Stimulated activated naive CD8-positive, alpha-beta T cell treated with anti-CD3 and anti-CD28 coated beads, Interleukin-15, Interleukin-2, amounts not matched to agents 100 U/mL and 50 U/mL, for 24 hours (primary cell): ENCODE data around the gene DMRTA2.

Experiments
- ATAC-seq: fragments of 150-1000 bp; cut with Tn5 transposase; one replicate; pipeline ENCODE4 v1.10.0; 2021
- DNase-seq: peaks from one replicate; pipeline ENCODE4 v3.0.0; 2021

The DMRTA2 gene

DNA sequence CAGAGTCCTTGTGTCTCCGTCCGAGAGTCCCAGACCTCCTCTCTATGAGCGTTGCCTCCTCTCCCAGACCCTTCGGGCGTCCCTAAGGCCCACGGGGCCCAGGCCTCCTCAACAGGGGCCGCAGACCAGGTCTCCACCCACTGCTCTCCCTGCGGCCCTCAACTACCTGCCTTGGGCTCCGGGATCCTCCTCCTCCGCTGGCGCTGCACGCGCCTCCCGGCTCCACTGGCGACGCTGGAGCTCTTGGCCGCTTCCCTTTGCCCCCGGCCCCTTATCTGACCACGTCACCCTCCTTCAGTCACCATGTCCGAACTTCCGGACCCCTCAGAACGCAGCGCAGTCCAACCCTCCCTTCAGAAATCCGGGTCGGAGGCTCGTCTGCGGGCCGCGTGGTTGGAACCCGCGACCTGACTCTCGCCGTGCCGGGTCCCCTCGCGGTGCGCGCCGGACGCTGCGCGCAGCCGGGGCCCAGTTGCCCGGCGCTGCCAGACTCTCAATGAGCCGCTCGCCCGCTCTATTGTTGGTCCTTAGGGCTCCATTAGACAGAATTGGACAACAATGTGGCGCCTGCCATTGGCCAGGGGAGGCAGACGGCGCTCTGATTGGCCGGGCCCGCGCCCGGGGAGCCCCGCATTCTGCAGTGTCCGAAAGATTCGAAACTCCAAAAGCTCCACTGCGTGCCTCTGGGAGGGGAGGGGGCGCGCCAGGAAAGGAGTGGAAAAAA lies at the start of gene DMRTA2:
TSS of gene DMRTA2 (minus strand) at position 498 of the 724 bp plus-strand sequence. CDS start 1,907 bp downstream, outside the sequence.
- ATAC-seq (no peak), DNase-seq (peak; percentile 11)

DNA sequence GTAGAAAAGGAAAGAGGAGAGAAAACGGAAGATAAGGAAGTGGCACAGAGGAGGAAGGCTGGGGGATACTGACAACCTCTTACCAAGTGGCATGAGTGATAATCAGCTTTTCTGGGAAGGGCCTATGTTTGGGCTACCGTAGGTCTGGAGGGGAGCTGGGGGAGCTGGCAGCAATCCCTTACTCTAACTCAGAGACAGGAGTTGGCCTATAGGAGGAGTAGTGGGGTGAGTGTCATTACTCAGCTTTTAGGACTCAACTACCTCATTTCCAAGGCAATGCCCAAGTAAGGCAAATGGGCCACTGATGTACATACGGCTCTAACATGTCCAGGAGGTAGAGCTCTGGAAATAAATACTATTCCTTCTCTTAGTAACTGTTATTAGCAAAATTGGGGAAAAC lies 48.7 kb upstream of the DMRTA2 start:
- no peak for DNase-seq
- no peak for ATAC-seq

DNA sequence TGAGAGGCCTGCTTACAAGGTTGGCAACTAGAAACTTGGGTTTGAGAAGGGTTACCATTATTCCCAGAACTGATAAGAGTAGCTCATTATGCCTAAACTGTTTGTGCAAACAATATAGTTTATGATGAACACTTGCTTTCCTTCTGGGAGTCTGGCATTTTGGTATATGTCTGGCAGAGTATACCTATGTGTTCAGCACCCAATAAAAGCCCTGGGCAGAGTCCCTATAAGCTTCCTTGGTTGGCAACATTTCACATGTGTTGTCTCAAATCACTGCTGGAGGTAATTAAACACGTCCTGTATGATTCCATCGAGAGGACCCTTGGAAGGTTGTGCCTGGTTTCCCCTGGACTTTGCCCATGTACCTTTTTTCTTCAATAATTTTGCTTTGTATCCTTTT lies 39.7 kb upstream of the DMRTA2 start:
- ATAC-seq (no peak), DNase-seq (no peak)

DNA sequence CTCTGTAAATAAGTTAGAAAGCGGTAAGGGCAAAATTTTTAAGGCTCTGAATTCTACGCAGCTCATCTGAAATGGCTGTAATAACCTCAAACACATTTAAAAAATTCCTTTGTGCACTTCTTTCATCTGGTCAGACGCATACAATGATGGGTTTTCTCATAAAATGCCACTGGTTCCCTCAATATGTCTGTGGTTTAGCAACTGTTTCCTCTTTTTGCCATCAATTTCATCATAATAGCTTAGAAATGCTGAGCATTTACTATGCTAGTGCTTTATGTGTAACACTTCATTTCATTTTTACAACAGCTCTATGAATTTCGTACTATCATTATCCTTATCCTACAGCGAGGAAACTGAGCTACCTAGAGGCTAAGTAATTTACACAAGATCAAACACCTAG lies 35.3 kb upstream of the DMRTA2 start:
- DNase-seq (no peak), ATAC-seq (no peak)

DNA sequence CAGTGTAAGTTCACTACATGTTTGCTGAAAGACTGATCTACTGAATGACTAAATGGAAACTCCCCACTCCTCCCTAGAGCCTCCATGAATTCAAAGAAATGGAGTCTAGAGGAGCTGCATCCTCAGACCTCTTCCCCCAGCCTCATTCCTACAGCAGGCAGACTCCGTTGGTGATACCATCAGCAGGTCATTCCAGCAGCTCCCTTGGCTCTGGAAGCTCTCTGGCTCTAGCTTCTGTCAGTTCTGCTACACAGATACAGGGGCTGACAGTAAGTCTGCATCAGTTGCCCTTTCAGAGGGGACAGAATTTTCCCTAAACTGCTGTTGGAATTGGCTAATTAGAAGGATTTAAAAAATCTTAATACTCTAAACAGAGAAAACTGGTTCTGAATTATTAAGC lies 31.7 kb upstream of the DMRTA2 start:
- DNase-seq (no peak), ATAC-seq (no peak)

DNA sequence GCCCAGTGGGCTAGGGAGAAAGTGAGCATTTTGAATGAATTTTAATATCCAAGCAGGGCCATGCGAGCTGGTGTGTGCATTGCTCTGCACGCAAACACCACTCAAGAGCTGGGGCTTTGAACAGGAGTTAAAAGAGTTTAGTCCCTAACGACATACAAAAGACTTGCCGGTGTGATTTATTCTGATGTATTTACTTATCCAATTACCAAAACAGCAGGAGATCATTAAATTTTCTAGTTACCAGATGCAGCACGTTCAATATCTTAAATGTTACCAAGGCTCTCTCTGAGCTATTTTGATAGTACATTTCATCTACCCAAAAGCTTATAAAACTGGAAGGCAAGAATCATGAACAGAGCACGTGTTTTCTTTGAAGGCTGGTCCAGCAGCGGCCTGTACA lies 30.0 kb upstream of the DMRTA2 start:
- no peak for DNase-seq
- no peak for ATAC-seq

DNA sequence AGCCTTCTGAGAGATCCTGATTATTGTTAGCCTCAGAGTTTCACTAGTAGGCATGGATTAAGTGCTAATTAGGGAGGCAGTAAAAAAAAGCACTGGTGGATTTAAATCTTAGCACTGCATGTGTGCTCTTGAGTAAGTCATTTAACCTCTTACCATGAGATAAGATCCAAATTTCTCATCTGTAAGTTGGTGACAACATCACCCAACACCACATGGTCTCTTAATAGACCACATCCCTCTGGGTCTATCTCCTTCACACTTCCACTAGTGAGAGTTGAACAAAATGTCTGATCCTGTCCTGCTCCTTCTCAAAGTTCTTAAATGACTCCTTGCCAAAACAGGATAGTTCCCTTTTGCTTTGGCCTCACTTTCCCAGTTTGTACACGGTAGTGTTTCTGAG lies 29.5 kb upstream of the DMRTA2 start:
- ATAC-seq (no peak), DNase-seq (no peak)

DNA sequence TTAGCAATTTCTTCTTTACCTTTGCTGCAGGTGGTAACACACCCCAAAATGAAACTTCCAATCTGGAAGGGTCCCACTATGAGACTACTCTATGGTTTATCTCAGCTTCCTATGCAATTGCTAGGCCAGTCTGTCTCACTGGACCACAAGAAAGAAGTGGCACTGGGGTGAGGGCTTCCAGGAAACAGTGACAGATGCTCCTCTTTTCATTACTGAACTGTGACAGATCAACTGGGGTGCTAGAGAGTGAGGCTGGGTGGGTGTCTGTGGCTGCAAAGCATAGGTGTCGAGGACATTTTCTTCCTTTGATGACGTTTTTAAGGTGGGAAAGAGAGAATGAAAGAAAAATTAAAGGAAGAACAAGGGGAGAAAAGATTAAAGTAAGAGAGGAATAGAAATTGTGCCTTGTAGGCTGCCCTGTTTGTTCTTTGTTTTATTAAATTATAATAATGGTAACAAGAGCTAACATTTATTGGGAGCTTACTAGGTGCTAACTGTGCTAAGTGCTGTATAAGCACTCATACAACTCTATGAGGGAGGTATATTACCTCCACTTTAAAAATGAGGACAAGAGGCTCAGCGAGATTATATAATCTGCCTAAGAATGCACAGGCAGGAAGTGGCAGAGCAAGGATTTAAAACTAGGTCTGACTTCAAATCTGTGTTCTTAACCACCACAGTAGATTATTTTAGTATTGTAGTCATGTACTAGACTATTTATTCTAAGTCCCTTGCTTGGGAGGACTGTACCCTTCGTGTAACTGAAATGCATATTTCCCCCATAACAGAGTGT lies 27.8 kb upstream of the DMRTA2 start:
- DNase-seq: no peak
- ATAC-seq: peak; percentile 52

DNA sequence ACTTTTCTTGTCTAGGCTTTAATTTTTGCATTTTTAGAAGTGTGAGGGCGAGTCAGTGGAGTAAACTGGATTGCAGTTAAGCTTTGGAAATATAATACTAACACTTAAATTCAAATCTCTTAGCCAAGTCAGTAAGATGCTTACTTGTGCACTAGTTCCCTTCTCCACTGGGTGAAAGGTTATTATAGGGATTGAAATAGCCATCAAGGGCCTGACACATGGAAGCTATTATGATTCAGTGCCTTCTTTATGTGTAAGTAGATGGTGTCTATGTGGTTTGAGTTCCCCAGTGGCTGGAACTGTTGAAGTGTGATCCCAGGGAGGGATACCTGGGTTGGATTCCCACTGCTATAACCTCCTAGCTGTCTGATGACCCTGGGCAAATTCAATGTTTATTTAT lies 24.7 kb upstream of the DMRTA2 start:
- no peak for ATAC-seq
- DNase-seq: no peak

DNA sequence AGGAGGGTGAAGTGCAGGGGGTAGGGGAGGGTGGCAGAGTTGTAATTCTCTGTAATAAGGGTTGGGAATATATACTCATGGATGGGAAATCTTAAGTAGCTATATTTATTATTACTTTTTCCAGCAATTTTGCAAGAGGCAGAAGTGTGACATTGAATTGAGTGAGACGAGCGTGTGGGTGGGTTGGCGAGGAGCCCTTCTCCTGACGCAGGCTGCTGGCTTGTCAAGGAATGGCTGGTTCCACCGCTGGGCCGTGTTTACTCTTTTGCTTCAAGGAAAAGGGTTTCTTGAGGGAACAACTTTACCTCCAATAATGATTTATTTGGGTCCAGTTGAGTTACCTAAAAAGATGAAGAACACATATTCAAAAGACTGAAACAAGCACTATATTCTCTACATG lies 17.9 kb upstream of the DMRTA2 start:
- DNase-seq (no peak), ATAC-seq (no peak)

DNA sequence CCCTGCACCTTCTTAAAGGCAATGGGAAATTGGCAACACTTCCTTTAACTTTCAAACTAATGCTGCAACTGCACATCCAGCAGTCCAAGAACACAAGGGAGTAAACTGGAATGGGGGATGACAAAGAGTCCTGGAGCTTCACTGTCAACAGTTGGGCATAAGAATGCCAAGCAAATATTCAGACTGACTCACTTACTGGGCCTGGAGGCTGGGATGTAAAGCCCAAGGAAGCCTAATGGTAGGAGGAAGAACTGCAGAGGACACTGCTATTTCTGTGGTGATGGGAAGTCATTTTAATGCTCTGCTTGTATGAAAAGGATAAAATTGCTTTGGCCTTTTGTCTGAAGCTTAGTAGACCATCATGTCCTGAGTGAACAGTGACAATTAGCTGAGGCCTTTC lies 15.7 kb upstream of the DMRTA2 start:
- ATAC-seq (no peak), DNase-seq (no peak)

DNA sequence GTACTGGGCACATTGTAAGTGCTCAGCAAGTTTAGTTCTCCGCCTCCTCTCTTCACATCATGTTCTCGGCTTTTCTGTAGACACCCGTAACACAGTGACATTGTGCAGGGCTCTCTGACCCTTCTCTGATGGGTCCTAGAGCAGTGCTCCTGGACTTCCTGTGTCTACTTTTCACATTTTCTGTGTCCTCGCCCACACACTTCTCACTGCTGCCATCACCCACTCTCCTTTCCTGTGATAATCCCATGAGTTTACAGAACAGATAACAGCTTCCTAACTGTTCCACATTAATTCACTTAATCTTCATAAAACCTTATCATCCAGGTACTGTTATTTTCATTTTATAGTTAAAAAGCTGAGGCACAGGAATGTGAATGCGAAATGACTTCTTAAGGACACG lies 13.2 kb upstream of the DMRTA2 start:
- no peak for ATAC-seq

DNA sequence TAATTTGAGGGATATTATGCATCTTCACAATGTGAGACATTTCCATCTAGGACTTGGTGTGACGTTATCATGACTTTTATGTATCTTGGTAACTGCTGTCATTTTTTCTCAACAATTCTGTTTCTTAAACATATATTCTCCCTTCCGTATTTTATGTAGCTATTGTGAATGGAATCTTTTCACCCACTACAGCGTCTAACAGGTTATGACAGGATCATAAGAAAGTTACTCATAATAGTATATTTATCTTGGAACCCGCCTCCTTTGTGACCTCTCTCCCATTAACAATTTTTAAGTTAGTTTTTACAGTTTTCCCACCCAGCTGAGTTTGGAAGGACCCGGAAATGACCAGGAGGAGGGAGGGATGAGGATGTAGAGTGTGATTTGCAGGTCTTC lies 6.8 kb upstream of the DMRTA2 start:
- no peak for DNase-seq
- no peak for ATAC-seq

More for the DNA sequence above, 13.2 kb upstream of the DMRTA2 start:
- no peak for DNase-seq

DNA sequence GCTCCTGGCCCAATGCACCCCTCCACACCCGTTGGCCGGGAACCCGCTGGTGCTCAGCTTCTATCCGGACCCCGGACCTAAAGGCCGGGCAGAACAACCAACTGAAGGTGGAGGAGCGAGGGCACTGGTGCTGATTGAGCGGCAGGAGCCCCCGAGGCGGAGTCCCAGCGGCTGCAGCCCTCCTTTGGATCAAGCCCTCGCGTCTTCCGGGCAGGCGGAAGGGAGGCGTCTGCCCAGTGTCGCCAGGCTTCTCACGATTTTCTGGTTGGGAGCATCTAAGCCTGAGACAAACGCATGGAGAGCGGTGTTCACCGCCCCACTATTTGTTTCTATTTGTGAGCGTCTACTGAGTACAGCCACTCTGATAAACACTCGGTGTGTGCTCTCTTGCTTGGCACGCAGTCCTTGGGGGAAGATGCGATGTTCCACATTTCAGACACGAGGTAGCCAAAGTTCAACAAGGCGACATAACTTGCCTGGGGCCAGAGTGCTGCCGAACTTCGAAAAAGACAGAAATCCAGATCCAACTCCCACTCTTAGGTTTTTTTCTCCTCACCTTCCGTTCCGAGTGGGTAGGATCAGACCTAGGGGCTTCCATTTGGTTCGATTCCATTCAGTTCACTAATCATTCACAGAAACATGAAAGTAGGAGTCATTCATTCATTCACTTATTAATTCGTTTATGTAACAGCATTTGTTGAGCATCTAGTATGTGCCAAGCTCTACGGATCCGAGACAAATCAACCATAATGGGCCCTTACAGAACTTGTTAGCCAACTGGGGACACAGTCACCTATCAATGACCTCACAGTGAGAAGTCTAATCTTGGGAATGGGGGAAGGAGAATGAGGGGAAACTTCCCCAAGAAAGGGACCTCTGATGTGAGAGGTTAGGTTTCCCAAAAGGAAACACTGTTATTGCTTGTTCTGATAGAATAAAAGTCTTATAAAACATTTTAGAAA lies 4.9 kb upstream of the DMRTA2 start:
- ATAC-seq (no peak), DNase-seq (peak; percentile 10)

DNA sequence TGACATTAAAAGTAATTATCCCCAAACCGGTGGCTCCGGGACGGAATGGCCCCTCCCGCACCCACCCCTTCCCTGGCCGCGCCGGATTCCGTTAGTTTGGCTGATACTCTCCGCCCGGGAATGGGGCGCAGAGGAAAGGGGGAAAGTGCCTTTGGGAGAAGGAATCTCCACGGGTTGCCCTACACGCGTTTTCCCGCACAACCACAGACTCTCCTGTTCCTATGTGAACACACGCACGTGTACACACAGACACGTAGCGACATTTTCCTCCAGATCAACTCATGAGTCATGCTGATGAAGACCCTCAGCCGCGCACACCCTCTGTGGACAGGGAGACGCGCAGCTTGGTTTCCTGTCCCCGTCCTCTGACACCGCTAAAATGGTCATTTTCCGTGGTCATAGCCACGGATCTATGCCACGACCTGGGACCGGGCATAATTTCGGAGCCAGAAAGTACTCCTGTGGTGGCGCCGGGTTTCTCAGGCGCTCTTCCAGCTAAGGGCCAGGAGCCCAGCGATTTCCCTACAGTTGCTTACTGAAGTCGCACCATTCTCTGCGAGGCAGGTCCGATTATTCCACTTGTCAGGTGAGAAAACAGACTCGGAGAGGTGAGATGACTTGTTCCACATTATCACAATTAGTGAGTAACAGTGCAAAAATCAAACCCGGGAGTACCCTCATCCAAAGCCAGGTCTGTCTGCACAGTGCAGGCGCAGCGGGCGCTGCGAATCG lies 4.0 kb upstream of the DMRTA2 start:
- peak; percentile 6 for DNase-seq
- ATAC-seq: no peak

DNA sequence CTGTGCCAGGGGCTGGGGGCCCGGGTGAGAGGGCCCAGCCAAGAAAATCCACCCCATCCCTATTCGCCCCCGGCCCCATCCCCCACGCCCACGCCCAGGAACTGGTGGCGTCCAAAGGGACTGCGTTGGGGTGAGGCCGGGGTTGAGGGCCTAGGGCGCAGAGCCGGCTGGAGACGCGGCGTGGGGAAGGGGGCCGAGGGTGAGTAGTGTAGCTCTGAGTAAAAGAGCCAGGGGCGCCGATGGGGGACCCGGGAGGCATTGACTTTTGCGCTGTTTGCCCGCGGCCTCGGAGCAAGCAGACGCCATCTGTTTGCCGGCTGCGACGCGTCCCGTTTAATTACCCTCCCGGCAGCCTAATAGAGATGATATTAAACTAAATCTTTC lies 3.5 kb upstream of the DMRTA2 start:
- ATAC-seq (no peak), DNase-seq (no peak)

DNA sequence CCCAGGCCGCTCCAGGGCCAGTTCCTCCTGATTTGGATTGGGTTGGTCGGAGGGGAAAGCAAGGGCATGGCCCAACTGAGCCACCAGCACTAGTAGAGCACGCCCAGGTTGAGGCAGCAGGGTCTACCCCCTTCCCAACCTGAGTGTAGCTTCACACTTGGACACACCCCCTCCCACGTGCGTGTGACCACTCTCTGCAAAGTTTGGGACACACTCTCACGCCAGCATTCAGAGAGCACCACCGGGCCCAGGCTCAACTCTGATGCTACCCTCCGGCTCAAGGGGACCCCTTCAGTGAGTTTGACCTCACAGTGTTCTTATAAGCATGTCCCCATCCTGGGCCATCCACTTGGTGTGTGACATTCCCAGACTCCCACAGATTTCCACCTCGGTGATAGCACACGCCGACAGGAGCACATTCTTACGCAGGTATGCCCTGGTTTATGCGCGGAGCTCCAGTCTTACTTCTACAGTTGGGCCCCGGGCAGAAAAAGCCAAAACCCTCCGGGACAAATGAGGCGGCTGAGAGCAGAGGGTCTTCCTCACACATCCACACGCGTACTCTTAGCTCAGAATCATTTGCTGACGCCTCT lies 3.0 kb upstream of the DMRTA2 start:
- no peak for DNase-seq
- ATAC-seq: no peak

DNA sequence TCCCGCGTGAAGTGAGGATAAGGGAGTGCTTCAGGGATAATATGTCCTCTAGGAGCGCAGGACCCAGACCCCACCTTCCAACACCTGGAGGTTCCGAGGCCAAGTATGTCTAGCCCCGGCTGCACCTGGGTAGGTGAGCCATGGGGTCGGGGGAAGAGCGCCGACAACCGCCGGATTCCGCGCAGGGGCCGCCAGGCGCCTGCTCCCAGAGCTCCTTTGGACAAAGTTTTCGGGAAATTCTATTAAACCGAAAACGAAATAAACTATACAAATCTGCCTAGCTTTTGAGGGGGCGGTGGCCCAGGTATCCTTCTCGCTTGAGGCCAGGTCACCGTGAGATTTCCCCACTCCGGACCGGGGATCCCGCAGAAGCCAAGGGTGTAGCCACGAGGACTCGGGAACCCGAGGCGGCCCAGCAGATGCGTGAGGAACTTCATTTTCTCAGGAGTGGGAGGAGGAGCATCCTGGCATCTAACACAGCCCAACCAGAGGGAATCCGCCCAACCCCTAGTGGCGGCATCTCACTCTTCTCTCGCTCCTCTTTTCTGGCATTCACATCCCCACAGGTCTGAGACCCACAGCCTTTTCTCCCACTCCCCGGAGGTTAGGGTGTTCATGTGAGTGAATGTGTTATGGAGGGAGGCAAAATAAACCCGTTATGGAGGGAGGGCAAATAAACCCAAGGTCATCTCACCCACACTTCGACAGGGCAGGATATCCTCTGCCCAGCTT lies 2.3 kb upstream of the DMRTA2 start:
- DNase-seq: no peak
- ATAC-seq: no peak

DNA sequence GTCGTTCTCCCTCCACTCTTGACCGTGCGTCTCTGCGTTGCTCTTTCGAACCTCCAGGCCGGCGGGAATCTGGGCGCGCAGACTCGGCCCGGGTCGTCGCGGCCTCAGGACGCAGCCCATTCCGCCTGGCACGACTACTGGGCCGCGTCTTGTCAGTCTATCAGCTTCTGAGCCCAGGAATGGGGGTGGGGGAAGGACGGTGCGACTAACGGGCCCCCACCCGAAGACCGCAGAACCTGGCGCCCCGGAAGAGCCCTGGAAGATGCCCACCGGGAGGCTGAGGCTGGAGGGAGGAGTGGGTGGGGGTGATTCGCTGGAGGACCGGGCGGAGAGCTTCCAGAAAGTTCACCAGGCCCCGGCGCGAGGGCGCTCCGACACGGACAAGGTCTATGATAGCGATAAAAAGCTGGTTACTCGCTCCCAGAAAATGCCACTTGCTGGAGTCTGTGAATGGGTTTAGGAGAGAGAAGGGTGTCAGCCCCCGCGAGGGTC lies 1.7 kb upstream of the DMRTA2 start:
- ATAC-seq (peak; percentile 12), DNase-seq (peak; percentile 4)

DNA sequence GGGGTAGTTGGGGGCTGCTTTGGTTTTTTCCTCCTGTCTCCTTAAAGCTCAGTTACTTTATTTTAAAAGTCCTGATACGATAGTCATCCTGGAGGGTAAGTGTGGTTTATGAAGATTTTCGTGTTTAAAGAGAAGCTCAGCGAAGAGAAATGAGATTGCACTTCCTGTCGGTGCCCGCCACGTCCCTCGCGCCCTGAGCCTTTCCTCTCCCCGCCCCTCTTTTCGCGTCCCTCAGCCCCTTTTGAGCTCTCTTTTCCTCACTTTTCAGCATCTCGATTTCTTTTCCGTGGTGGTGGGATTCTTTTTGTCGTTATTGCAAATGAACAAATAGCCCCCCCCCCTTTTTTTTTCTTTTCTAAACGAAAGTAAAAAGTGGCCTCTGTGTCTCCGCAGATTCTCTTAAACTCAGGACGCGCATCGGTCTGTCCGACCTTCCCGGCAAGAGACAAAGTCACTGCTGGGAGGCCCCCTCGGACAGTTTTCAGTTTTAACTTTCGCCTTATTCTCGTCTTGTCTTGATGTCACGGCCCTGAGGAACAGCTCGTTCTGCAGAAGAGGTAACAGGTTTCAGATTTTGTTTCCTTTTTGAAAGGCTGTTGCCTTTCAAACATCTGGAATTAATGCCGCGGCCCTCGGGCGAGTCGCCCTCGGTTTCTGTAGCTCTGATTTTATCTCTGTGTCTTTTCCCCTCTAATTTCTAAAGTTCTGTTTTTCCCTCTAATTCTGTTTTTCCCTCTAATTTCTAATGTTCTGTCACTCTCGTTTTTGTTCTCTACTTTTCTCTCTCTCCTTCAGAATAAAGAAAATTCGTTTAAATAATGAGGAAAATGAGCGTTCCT lies 1.0 kb upstream of the DMRTA2 start:
- DNase-seq: peak; percentile 30
- ATAC-seq: no peak
